OCI-LY3 (cell line): ENCODE results near the gene IGFALS.

ENCODE experiments used
- H2AFZ ChIP-seq: fragments of 200-600, 300-600 bp; shearing (Covaris generic); 2 replicates; pipeline ENCODE4 v1.6.0; 2014; ENCODE audit warnings: antibody characterized with exemption, low read depth, low read length
- H3K27ac ChIP-seq: fragments of 200-600, 300-600 bp; sonication (generic); 2 replicates; pipeline ENCODE4 v1.5.1; 2014; ENCODE audit warnings: mild to moderate bottlenecking, low read length, moderate library complexity, mixed read lengths
- H3K27me3 ChIP-seq: fragments of 200-600, 300-600 bp; sonication (generic); 2 replicates; pipeline ENCODE4 v1.6.1; 2014; ENCODE audit warnings: low read depth, low read length, mixed read lengths
- H3K36me3 ChIP-seq: fragments of 200-600, 300-600 bp; sonication (generic); replicated peaks from 2 replicates; pipeline ENCODE3; 2014; ENCODE audit warnings: low read depth, low read length, mixed read lengths
- H3K4me1 ChIP-seq: fragments of 300-600, 200-600 bp; sonication (generic); 2 replicates; pipeline ENCODE4 v1.6.1; 2014; ENCODE audit warnings: low read length, mixed read lengths
- H3K4me2 ChIP-seq: fragments of 200-600, 300-600 bp; sonication (generic); 2 replicates; pipeline ENCODE4 v1.6.1; 2014; ENCODE audit warnings: low read length, mixed read lengths
- H3K4me3 ChIP-seq: fragments of 300-600, 200-600 bp; sonication (generic); 2 replicates; pipeline ENCODE4 v1.5.1; 2014; ENCODE audit warnings: antibody characterized with exemption, mild to moderate bottlenecking, low read length, moderate library complexity
- H3K79me2 ChIP-seq: fragments of 300-600, 200-600 bp; shearing (Covaris generic); 2 replicates; pipeline ENCODE4 v1.6.1; 2014; ENCODE audit warnings: mild to moderate bottlenecking, low read length, mixed read lengths
- H3K9ac ChIP-seq: fragments of 300-600, 200-600 bp; shearing (Covaris generic); 2 replicates; pipeline ENCODE4 v1.6.0; 2014; ENCODE audit warnings: mild to moderate bottlenecking, low read length, moderate library complexity
- H3K9me3 ChIP-seq: fragments of 200-600, 300-600 bp; shearing (Covaris generic); 2 replicates; pipeline ENCODE4 v1.6.1; 2014; ENCODE audit warnings: low read length, mixed read lengths; ENCODE audit not compliant: insufficient read depth
- H4K20me1 ChIP-seq: fragments of 200-600, 300-600 bp; sonication (generic); 2 replicates; pipeline ENCODE4 v1.6.1; 2016; ENCODE audit warnings: low read length, mixed read lengths; ENCODE audit not compliant: insufficient read depth
- EZH2phosphoT487 ChIP-seq: fragments of 200-600 bp; shearing (Covaris generic); IDR thresholded peaks from 2 replicates; pipeline ENCODE4 v1.6.1; 2018; ENCODE audit warnings: antibody characterized with exemption, mixed run types, low read depth
- TF ChIP-seq, protein P1 (sequence below): fragments of 200-600, 300-600 bp; sonication (generic); IDR thresholded peaks from 2 replicates; pipeline ENCODE4 v1.5.1; 2014; ENCODE audit warnings: antibody characterized with exemption, low read length, low read depth

The IGFALS gene

GRCh38 chr16:1743376-1744337, 49.8 kb downstream of the IGFALS start:
- H3K4me1 ChIP-seq = no peaks in the 10 kb centered on the region
- TF ChIP-seq EZH2phosphoT487 = no peak
- TF ChIP-seq, protein P1, sequence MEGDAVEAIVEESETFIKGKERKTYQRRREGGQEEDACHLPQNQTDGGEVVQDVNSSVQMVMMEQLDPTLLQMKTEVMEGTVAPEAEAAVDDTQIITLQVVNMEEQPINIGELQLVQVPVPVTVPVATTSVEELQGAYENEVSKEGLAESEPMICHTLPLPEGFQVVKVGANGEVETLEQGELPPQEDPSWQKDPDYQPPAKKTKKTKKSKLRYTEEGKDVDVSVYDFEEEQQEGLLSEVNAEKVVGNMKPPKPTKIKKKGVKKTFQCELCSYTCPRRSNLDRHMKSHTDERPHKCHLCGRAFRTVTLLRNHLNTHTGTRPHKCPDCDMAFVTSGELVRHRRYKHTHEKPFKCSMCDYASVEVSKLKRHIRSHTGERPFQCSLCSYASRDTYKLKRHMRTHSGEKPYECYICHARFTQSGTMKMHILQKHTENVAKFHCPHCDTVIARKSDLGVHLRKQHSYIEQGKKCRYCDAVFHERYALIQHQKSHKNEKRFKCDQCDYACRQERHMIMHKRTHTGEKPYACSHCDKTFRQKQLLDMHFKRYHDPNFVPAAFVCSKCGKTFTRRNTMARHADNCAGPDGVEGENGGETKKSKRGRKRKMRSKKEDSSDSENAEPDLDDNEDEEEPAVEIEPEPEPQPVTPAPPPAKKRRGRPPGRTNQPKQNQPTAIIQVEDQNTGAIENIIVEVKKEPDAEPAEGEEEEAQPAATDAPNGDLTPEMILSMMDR = no peak
- H3K27me3 ChIP-seq = no peaks in the 10 kb centered on the region
- no peaks in the 10 kb centered on the region for H3K9me3 ChIP-seq
- H3K9ac ChIP-seq = no peak overlapping the region
- no peaks in the 10 kb centered on the region for H3K36me3 ChIP-seq
- H3K79me2 ChIP-seq = no peaks in the 10 kb centered on the region
- H4K20me1 ChIP-seq = no peaks in the 10 kb centered on the region
- no peak overlapping the region for H3K27ac ChIP-seq
- H2AFZ ChIP-seq = no peak overlapping the region
- H3K4me3 ChIP-seq = no peak overlapping the region
- H3K4me2 ChIP-seq = no peak overlapping the region

- H4K20me1 ChIP-seq = no peaks in the 10 kb centered on the region
- H3K4me2 ChIP-seq = no peak overlapping the region
- H3K9me3 ChIP-seq = no peaks in the 10 kb centered on the region
- H3K4me3 ChIP-seq = no peak overlapping the region
- H3K4me1 ChIP-seq = no peaks in the 10 kb centered on the region
- H3K79me2 ChIP-seq = no peaks in the 10 kb centered on the region
- H3K27me3 ChIP-seq = no peaks in the 10 kb centered on the region
- H3K9ac ChIP-seq = no peak overlapping the region
- H3K36me3 ChIP-seq = no peaks in the 10 kb centered on the region
- no peak overlapping the region for H3K27ac ChIP-seq
- H2AFZ ChIP-seq = no peak overlapping the region
- no peak for TF ChIP-seq EZH2phosphoT487
Observed at GRCh38 chr16:1741553-1742165, 51.8 kb downstream of the IGFALS start.

- no peaks in the 10 kb centered on the region for H3K4me1 ChIP-seq
- H3K36me3 ChIP-seq = no peaks in the 10 kb centered on the region
- H3K27me3 ChIP-seq = no peaks in the 10 kb centered on the region
- H3K4me3 ChIP-seq = no peak overlapping the region
- H2AFZ ChIP-seq = no peak overlapping the region
- no peaks in the 10 kb centered on the region for H4K20me1 ChIP-seq
- TF ChIP-seq EZH2phosphoT487 = no peak
- TF ChIP-seq, protein P1 = no peak
- H3K9ac ChIP-seq = no peak overlapping the region
- H3K4me2 ChIP-seq = no peak overlapping the region
- no peak overlapping the region for H3K27ac ChIP-seq
- H3K9me3 ChIP-seq = no peaks in the 10 kb centered on the region
- H3K79me2 ChIP-seq = no peaks in the 10 kb centered on the region
Observed at GRCh38 chr16:1740781-1741490, 52.6 kb downstream of the IGFALS start.
